NCI-H2107 treated with DMSO at 0.1 percent for 48 hours (cell line): ENCODE results near the gene KLF15.

Source experiments
- DNase-seq: peaks from one replicate; lab custom pipeline; 2025; ENCODE audit not compliant: unreplicated experiment; lab: John Stamatoyannopoulos, UW

Gene KLF15

DNA sequence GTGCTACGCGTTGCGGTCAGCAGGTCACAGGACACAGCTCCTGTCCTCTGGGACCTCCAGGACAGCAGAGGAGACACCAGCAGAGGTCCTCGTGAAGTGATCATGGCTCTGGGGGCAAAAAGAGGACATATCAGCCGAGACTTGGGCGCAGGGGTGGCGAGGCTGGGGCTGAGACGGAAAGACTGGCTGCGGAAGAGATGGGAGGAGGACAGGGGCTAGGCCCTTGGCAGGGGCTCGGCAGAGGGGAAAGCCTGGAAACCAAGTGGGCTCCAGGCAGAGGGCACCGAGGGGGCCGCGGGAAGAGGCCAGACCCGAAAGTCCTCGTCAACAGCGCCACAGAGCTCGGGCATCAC lies 32.6 kb upstream of the KLF15 start:
- DNase-seq, result no peak

GRCh38 chr3:126389112-126389793 lies 32.0 kb upstream of the KLF15 start:
- DNase-seq, result peak; percentile 41

DNA sequence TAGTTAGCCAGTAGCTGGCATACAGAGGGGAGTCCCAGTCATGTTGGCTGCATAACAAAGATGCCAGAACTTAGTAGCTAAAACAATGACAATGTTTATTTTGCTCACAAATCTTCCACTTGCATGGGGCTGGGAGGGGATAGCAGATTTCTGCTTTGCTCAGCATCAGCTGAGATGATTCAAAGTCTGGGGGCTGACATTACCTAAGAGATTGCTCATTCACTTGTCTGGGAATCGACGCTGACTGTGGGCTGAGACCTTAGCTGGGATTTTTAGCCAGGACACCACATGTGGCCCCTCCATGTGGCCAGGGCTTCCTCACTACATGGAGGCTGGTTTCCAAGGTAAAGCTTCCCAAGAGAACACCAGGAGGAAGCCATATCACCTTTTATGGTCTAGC lies 24.8 kb upstream of the KLF15 start:
- no peak for DNase-seq

- DNase-seq, result no peak
Measured at GRCh38 chr3:126380011-126380768, 23.0 kb upstream of the KLF15 start.

DNA sequence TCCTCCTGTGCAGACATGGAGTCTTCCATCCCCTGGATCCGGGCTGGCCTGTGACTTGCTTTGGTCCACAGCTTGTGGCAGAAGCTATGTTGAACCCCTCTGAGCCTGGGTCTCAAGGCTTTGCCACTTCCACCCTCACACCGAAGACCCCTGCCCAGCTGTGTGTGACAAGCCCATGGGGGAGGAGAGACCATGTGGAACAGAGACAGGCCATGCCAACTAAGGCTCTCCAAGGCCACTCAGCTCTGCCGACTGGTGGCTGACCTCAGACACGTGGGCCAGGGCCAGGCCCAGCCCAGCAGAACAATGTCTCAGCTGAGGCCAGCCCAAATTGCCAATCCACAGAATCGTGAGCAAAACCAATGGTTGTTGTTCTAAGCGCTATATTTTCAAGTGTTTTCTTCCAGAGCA lies 21.1 kb upstream of the KLF15 start:
- DNase-seq, result no peak

DNA sequence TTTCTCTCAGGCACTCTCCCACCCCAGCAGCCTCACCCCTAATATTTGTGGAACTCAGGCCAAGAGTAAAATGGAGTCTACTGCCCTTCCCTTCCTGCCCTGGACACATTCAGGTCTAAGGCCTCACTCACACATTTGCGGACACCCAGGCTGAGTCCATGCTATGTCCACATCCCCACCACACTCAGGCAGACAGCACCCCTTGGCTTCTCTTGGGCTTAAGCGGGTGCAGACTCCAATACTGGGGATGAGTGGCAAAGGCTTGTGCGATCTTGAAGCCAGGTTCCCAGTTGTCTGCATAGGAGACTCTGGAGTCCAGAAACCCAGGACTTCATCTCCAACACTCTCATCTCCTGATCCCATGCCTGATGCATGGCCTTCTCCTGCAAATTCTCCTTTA lies 20.0 kb upstream of the KLF15 start:
- DNase-seq, result no peak

- DNase-seq, result no peak
Measured at GRCh38 chr3:126376444-126376843, 19.2 kb upstream of the KLF15 start.

DNA sequence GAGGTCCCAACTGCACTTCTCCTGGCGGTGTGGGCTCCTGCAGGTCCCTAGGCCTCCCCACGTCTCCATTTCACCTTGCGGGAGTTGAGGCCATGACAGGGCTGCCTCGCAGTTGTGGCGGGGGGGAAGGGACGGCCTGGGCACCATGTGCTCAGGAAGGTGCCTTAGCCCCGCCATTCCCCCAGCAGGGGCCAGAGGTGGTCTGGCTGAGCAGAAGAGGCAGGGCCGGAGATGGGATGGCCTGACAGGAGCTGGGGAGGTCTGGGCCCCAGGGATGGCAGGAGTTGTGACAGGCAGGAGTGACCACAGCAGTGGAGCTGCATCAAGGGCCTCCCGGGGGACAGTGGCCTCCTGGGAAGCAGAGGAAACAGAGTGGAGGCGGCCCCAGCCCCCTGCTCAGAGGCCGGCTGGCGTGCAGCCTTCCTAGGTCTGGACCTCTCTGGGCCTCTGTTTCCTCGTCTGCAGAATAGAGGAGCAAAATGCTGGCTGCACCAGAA lies 18.7 kb upstream of the KLF15 start:
- DNase-seq, result no peak

DNA sequence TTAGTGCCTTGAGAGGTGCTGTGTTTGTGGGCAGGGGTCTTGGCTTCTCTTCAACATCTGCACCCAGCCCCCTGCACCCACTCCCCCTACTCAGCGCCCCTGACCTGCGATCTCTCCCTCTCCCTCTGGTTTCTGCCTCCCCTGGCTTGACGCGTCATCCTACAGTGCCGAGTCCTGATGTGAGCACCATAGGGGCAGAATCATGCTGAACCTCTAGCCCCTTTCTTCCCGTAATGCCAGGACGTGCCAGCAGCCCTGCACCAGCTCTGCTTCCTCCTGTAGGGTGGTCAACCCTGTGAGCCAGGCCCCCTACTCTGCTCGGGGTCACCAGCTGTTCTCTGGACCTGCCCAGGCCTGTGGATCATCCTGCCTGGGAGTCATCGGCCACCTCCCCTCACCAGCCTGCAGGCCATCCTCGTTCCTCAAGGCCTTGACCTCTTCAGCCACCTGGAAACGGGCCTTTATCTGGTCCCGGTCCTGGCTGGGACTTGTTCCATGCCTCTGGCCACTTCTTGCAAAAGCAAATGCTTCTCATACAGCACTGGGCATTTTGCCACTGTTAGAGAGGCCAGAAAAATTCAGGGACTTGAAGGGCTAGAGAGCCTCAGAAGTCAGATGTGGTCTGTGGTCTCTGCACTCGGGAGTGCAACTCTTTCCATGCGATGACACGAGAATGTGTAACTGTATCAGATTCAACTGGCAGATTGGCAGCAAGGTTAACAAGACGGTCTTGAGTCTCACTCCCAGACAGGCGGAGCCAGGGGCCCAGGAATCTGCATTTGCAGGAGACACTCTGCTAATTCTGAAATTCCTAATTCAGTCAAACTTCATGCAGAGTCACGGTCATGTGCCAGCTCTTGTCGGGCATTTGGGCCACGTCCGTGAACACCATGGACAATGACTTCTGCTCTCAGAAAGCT lies 16.7 kb upstream of the KLF15 start:
- no peak for DNase-seq

DNA sequence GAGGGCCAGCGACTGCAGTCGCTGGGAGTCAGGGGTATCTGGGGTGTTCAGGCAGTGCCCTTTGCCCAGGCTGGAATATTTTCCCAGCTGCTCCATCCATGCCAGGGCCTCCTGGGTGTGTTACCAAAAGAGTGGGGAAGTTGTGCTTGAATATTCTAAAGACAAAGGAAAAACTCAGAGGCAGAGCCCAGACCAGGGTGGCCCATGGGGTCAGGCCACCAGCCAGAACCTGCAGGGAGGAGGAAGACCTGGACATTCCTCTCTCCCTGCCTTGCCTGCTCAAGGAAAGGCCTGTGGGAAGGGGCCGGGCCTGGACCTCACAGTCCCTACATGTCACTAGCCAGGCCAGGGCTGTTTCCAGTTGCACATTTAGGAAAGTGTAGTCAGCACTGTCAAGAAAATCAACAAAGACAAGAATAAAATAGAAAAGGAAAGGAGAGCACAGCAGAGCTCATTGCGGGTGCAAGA lies 16.0 kb upstream of the KLF15 start:
- no peak for DNase-seq

DNA sequence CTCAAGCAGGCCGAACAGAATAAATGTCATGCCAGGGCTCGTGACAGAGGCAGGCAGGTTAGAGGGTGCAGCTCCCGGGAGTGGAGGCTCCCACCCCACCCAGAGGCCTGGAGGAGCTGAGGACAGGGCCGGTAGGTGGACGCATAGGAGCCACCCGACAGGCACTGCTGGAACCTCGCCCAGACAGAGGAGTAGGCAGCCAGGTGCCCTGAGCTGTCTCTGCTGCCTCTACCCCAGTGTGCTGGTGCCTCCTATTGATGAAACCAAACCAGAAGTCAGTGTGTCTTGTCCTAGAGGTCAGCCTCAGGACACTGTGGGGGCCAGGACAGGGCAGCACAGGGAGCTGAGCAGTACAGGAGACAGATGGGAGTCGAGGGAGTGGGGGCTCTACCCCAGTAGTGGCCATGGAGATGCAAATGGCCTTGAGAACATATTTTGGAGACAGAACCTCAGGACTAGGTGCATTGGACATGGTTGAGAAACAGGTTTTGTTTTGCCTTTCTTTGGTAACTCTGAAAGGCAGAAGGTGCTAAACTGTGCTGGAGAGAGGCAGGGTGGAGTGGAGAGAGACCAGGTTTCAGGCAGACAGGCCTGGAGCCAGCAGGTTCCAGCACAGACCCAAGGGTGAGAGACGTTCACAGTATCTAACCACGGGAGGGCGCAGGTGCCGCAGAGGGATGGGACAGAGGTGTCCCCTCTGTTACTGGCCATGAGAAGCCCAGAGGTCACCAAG lies 15.4 kb upstream of the KLF15 start:
- DNase-seq, result no peak

DNA sequence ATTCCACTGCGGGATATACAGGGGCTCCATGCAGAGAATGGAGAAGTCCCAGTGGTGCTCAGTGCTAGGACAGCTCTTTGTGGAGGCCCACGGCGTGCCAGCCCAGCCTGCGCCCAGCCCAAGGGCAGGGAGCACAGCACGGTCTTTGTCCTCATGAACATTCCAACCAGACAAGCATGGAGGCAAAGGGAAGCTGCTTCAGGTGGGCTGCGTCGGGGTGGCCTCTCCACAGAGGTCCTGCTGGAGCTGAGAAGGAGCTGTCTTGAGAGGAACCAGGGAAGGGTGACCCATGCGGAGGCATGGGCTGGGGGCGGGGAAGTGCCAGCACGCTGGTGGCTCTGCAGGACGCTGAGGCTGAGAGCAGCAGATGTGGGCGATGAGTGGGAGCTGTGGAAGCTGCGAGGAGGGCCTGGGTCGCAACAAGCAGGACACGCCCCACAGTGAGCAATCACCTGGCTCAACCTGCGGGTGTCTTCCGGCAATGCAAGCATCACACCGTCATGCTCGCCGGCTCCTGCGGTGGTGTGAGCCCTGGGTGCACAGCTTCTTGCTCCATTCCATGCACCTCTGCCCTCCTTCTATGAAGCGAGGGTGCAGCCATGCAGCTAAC lies 14.0 kb upstream of the KLF15 start:
- no peak for DNase-seq

- no peak for DNase-seq
Measured at GRCh38 chr3:126370606-126371005, 13.4 kb upstream of the KLF15 start.

- no peak for DNase-seq
Measured at GRCh38 chr3:126370055-126370454, 12.8 kb upstream of the KLF15 start.

DNA sequence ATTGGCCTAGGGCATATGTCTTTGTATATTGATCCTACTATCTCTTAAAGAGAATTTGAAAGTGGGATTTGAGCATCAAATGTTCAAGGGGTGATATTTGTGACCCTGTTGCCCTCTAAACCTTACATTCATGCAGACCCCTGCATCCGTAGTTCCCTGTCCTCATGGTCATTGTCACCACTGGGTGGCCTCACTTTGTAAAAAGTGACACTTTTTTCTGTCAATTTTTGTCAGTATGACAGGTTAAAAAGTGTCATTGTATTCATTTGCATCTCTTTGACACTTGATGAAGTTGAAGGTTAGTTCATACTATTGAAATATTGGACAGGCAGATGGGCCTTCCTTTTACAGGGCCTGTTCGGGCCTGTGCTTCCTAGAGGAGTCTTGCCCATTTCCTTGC lies 12.3 kb upstream of the KLF15 start:
- no peak for DNase-seq

GRCh38 chr3:126367316-126367805 lies 10.2 kb upstream of the KLF15 start:
- no peak for DNase-seq

DNA sequence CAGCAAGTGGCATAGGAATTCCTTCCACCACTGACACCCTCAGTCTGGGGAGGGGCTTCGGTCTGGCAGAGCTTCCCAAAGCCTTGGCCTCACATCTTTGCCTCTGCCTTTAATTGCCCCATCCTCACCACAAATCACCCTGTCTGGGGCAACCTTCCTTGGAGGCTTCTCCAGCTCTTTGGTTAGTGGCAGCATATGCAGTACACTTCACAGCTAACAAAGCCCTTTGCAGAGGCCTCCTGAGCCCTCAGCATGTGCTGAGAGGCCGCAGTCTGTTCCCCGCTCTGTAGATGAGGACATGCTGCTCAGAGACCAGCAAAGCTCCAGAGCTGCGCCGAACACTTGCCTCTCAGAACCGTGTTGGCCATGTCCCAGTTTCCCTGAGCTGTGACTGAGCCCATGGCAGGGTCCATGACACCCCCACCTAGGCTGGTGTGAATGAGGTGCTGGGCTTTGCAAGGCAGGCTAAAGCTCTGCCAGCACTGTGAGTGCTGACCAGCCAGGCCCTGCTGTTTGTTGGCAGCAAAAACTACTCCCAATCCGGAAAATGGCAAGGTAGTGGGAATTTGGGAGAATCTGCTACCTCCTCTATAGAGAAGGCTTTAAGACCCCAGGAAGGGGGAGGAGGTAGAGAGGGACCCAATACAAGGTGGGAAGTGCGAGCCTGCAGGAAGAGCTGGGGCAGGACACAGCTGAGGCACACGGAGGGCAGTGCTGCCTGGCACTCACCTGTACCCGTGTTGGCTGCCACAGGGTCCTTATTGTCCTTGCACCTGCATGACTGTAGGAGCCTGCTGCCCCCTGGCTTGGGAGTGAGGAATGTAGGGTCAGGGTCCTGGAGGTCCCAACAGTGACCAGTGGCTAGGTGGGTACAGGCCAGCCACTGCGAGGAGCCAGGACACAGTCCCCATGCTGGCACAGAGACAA lies 8.4 kb upstream of the KLF15 start:
- DNase-seq, result no peak

DNA sequence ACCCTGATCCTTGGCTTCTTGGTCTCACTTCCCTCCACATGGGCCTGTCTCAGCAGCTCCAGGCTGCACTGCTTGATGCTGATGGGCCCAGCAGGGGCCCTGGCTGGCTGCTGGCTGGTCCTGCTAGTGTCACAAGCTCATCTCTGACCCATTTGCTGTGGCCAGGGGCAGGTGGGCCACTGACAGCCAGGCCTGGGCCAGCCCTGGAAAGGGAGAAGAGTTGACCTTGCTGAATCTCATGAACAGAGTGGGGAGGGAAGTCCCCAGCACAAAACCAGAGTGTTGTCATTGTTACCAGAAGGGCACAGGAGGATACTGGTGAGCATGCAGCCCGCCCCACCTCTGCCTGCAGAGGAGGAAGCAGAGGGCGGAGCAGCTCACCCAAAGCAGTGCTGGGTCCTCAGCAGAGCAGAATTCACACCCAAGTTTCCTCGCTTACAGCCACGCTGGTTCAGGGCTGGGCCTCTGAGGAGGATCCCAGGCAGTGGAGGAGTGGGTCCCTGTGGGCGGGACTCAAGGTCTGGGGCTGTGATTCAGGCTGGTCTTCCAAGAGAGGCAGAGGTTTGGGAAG lies 7.6 kb upstream of the KLF15 start:
- no peak for DNase-seq
